ENCODE measurements around the gene ELP4. TPM values are rescaled to one million over a fixed set of nuclear protein-coding genes. Genes with fewer than 3 reads are reported as not detected.
A peak's percentile ranks its signal among the peaks of the same experiment; 100 is the strongest.

Gene ELP4
- total RNA-seq, 1 donor from 2014 or later, result 15.0 TPM

DNA sequence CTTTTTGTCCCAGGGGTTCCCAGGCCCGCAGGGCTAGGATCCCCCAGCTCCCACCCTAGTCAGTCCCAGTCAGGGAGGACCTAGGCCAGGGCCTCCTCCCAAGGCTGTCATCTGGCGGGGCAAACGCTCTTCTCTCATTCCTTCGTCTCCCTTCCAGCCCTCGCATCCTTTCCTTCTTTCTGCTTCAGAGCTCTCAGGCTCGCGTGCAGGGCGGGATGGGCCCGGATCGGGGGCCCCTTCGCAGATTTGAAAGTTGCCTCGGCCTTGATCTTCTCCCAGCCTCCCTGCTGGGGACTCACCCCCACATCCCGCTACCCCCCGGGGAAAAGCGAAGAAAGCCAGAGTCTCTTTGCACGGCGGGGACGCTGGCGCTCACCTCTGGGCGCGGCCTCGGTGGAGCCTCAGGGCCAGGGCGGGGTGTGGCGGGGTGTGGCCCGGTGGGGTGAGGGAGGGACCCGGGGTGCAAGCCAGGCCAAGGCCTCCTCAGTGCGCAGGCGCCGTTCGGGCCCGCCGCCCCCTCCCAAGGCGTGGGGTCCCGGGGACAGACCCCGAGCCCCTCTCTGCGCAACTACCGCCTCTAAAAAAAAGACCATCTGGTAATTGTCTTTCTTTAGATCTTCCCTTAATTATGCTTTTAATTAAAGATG lies 316.4 kb downstream of the ELP4 start:
- no peaks in the 10 kb centered on the region for H3K9me3 Mint-ChIP-seq (ENCODE audit: unreplicated experiment)
- TF ChIP-seq, protein P1, sequence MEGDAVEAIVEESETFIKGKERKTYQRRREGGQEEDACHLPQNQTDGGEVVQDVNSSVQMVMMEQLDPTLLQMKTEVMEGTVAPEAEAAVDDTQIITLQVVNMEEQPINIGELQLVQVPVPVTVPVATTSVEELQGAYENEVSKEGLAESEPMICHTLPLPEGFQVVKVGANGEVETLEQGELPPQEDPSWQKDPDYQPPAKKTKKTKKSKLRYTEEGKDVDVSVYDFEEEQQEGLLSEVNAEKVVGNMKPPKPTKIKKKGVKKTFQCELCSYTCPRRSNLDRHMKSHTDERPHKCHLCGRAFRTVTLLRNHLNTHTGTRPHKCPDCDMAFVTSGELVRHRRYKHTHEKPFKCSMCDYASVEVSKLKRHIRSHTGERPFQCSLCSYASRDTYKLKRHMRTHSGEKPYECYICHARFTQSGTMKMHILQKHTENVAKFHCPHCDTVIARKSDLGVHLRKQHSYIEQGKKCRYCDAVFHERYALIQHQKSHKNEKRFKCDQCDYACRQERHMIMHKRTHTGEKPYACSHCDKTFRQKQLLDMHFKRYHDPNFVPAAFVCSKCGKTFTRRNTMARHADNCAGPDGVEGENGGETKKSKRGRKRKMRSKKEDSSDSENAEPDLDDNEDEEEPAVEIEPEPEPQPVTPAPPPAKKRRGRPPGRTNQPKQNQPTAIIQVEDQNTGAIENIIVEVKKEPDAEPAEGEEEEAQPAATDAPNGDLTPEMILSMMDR (IDR thresholded peaks at IDR 0.05), result no peak
- peaks cover 89% of the 10 kb centered on the region for H3K27me3 Mint-ChIP-seq (ENCODE audit: unreplicated experiment)
- peak overlapping the region; percentile 55 for H3K4me3 Mint-ChIP-seq (ENCODE audit: unreplicated experiment)
- no peak overlapping the region for H3K27ac Mint-ChIP-seq (ENCODE audit: unreplicated experiment)
- no peaks in the 10 kb centered on the region for H3K36me3 Mint-ChIP-seq (ENCODE audit: unreplicated experiment)
- DNase-seq (ENCODE audit: extremely low spot score, unreplicated experiment), result no peak
- peaks cover 21% of the 10 kb centered on the region for H3K4me1 Mint-ChIP-seq (ENCODE audit: unreplicated experiment)

DNA sequence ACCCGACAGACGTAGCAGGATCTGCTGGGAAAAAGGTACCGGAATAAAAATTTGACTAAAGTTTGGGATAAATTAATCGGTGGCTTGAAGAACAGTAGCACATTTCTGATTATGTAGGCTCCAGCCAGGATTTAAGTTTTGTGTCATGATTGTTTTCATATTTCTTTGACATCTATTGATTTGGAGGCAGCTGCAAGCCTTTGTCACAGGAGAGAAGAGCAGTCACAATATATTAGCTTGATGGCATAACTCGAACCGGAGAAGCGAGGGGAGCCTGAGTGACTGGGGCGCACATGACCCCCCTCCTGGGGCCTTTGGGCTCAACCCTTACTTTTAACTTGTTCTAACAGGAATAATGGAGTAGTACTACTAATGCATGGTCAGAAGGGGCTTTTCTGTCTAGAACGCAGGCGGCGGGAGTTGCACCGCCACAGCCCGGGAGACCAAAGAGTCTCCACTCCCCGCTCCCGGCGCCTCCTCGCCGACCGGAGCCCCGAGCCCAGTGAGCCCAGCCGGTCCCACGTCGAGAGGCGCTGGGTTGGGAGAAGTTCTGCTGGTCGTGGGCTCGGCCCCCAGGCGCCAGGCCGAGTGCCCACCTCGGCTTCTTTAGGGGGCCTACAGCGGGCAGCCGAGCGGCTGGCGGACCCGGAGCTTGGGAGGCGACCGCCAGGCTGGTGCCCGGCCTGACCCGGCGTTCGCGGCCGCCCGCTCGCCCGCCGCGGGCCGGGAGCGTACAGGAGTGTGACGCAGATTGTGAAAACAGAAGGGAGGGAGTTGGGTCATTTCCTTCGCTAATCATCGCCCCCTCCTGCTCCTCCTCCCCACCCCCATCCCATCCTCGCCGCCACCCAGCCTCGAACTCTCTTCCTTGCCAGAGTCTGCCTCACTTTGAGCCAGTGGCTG lies 317.2 kb downstream of the ELP4 start:
- H3K4me1 Mint-ChIP-seq (ENCODE audit: unreplicated experiment), result peaks cover 21% of the 10 kb centered on the region
- no peak overlapping the region for H3K27ac Mint-ChIP-seq (ENCODE audit: unreplicated experiment)
- peak overlapping the region; percentile 62 for H3K4me3 Mint-ChIP-seq (ENCODE audit: unreplicated experiment)
- H3K36me3 Mint-ChIP-seq (ENCODE audit: unreplicated experiment), result no peaks in the 10 kb centered on the region
- TF ChIP-seq, protein P1 (IDR thresholded peaks at IDR 0.05), result no peak
- no peak for DNase-seq (ENCODE audit: extremely low spot score, unreplicated experiment)
- H3K9me3 Mint-ChIP-seq (ENCODE audit: unreplicated experiment), result no peaks in the 10 kb centered on the region
- H3K27me3 Mint-ChIP-seq (ENCODE audit: unreplicated experiment), result peaks cover 84% of the 10 kb centered on the region

DNA sequence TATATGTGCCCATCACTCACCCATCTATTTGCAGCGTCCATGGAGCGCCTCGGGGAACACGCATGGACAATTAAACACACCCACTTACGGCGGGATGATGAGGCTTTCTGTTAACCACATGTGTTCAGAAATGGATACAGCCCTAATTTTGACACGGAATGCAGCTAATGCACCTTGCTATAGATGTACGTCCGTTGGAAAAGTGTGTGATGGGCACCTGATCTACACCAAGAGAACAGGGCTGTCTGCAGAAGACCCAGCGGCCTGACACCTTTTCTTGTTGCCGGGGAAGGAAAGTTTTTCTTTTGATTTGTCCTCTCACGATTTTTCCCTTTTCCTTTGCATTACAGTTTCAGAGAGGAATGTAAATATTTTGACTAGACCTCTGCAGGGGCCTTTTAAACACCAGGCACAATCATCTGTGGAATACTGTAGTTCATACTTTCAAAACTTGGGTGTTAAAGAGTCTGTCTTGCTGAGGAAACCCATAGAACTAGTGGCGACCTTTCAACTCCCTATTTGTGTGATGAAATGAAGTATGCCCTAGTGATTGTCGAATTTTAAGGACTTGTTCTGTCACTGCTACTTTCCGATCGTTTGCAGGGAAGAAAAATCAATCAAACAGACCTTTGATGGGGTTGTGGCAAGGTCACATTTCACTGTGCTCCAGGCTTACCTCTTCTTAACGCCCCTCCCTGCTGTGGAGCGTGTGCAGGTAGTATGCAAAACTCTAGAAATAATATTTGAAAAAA lies 318.1 kb downstream of the ELP4 start:
- Mint-ChIP-seq H3K4me1 (ENCODE audit: unreplicated experiment) (peaks cover 21% of the 10 kb centered on the region), H3K27me3 (ENCODE audit: unreplicated experiment) (peaks cover 75% of the 10 kb centered on the region), H3K9me3 (ENCODE audit: unreplicated experiment) (no peaks in the 10 kb centered on the region), H3K27ac (ENCODE audit: unreplicated experiment) (no peak overlapping the region), H3K36me3 (ENCODE audit: unreplicated experiment) (no peaks in the 10 kb centered on the region), H3K4me3 (ENCODE audit: unreplicated experiment) (peak overlapping the region; percentile 62)
- DNase-seq (ENCODE audit: extremely low spot score, unreplicated experiment), result no peak
- TF ChIP-seq, protein P1 (IDR thresholded peaks at IDR 0.05), result no peak

DNA sequence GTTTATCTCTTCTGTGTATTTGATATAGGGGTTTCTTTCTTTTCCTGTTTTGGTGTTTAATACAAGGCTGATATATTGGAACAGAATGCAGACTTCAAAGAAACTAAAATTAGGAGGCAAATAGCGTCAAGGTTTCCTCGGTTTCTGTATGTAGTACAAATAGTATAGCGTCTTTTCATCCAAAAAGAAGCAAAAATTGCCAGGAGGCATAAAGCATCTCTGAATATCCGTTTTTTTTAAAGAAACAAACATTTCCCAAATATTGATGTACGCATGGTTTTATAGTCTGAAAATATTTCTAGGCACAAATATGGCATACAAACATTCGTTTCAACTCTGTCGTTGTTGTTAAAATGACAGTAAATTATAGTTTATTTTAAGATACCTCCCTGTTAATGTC lies 318.6 kb downstream of the ELP4 start:
- Mint-ChIP-seq H3K4me1 (ENCODE audit: unreplicated experiment) (peaks cover 21% of the 10 kb centered on the region), H3K9me3 (ENCODE audit: unreplicated experiment) (no peaks in the 10 kb centered on the region), H3K27me3 (ENCODE audit: unreplicated experiment) (peaks cover 69% of the 10 kb centered on the region), H3K4me3 (ENCODE audit: unreplicated experiment) (no peak overlapping the region), H3K36me3 (ENCODE audit: unreplicated experiment) (no peaks in the 10 kb centered on the region), H3K27ac (ENCODE audit: unreplicated experiment) (no peak overlapping the region)
- TF ChIP-seq, protein P1 (IDR thresholded peaks at IDR 0.05), result no peak
- DNase-seq (ENCODE audit: extremely low spot score, unreplicated experiment), result no peak

Measured in osteocyte (in vitro differentiated cells).